Stomach (tissue), 9 donors: Measurements from ENCODE around the gene TBC1D20. TPM values are rescaled to one million over a fixed set of nuclear protein-coding genes. Genes with fewer than 3 reads are reported as not detected.

Experiments used
- DNase-seq, 2 donors: peaks; one replicate each; pipeline versions ENCODE4 v3.0.0 to v3.0.0-alpha.2; 2013 to 2019
- H3K27ac ChIP-seq, 5 donors: fragments of 200-600 bp in 4 of 5; sonication (generic) in 4 of 5; one replicate each; pipeline ENCODE4 v1.5.1; 2013 to 2019; ENCODE audit warnings: mild to moderate bottlenecking in 1 of 5, moderate library complexity in 1 of 5
- H3K27me3 ChIP-seq, 3 donors: fragments of 200-600 bp; sonication (generic); one replicate each; pipeline ENCODE4 v1.5.1; 2017 to 2019; ENCODE audit warnings: mixed run types in 1 of 3
- H3K36me3 ChIP-seq, 4 donors: fragments of 200-600 bp; sonication (generic); 1 replicate in 3 of 4; 2 replicates in 1 of 4; pipeline ENCODE4 v1.5.1; 2016 to 2019
- H3K4me1 ChIP-seq, 4 donors: fragments of 200-600 bp; sonication (generic); one replicate each; pipeline ENCODE4 v1.5.1; 2016 to 2019
- H3K4me3 ChIP-seq, 4 donors: fragments of 200-600 bp; sonication (generic) in 3 of 4; one replicate each; pipeline ENCODE4 v1.5.1; 2016 to 2019; ENCODE audit warnings: mild to moderate bottlenecking in 1 of 4
- H3K9me3 ChIP-seq, 4 donors: fragments of 200-600 bp; sonication (generic); one replicate each; pipeline ENCODE4 v1.5.1; 2016 to 2019
- CTCF ChIP-seq, 7 experiments: fragments of 450-650 bp in 4 of 7; fragments of 200-600 bp in 3 of 7; sonication (generic) in 3 of 7; IDR thresholded peaks; one replicate each; pipeline ENCODE4 v1.5.1; 2016 to 2019; ENCODE audit warnings: antibody characterized with exemption in 7 of 7, control low read depth in 2 of 7, mild to moderate bottlenecking in 1 of 7
- EP300 ChIP-seq: sonication (generic); formaldehyde crosslinking; IDR thresholded peaks from one replicate; pipeline ENCODE4 v1.6.1; 2017; ENCODE audit warnings: antibody characterized with exemption
- POLR2A ChIP-seq, 4 donors: fragments of 450-650 bp; IDR thresholded peaks; one replicate each; pipeline ENCODE4 v1.6.1; 2016; ENCODE audit warnings: antibody characterized with exemption in 4 of 4, control low read depth in 2 of 4, mild to moderate bottlenecking in 1 of 4, moderate library complexity in 1 of 4
- POLR2AphosphoS5 ChIP-seq, 3 donors: sonication (generic); formaldehyde crosslinking; IDR thresholded peaks; one replicate each; pipeline ENCODE4 v1.6.1; 2016; ENCODE audit warnings: antibody characterized with exemption in 3 of 3
- WGBS, 5 donors: extraction: QIAGEN DNeasy Blood & Tissue Kit in 3 of 5; methylation state at CpG; one replicate each; pipeline versions ENCODE4 v1.1.5 to v1.1.7; 2013 to 2018; 5-methylcytosine and 5-hydroxymethylcytosine counted together
- intact Hi-C: fragments of 100-400 bp; cut with DNase I; formaldehyde crosslinking; loops from one replicate; pipeline ENCODE4 v1.15.1; 2023; ENCODE audit warnings: low total_unique reads
- polyA plus RNA-seq, 3 donors: library from polyadenylated mRNA; stranded (reverse); fragments of 200-250 nt; gene quantifications; one replicate each; pipeline ENCODE4 v1.2.3, GENCODE V29; 2013
- total RNA-seq, 5 donors: library from RNA; depleted of rRNA; stranded (reverse); fragments of >200 nt; gene quantifications; one replicate each; pipeline versions ENCODE4 v1.1.0 to v1.2.3, GENCODE V29; 2014 to 2016
- donor health status: healthy with polysubstance abuse.
- donor health status: Bipolar disorder and iron deficiency.
- donor health status: healthy.

TBC1D20 gene
- total and polyA plus RNA-seq, 8 donors, result 7.5 to 43.3 (median 21.7) TPM

GRCh38 chr20:402496-402885 is 59.8 kb downstream of the TBC1D20 start:
- TF ChIP-seq EP300 (no peak), CTCF (IDR thresholded peaks at IDR 0.05) (no peak), POLR2AphosphoS5 (IDR thresholded peaks at IDR 0.05) (no peak), POLR2A (IDR thresholded peaks at IDR 0.05) (no peak)
- H3K9me3 ChIP-seq, result no peaks in the 10 kb centered on the region
- intact Hi-C loops, result loop anchor here (10.0 kb wide), 1 partner anchor 48 kb away; no protein-coding TSS in a partner anchor
- H3K4me1 ChIP-seq, result peaks cover 7 to 11% (median 7%) of the 10 kb centered on the region in 4 donors
- peaks cover 0 to 7% (median 6%) of the 10 kb centered on the region in 4 donors for H3K36me3 ChIP-seq
- no peak overlapping the region for H3K4me3 ChIP-seq
- no peaks in the 10 kb centered on the region for H3K27me3 ChIP-seq
- WGBS, 5 donors, result 87 to 96% (median 91%) methylated on average over 2 of the region's 2 CpGs
- H3K27ac ChIP-seq, result no peak overlapping the region
- DNase-seq, result no peak

GRCh38 chr20:401682-402495 is 60.4 kb downstream of the TBC1D20 start:
- no peaks in the 10 kb centered on the region for H3K9me3 ChIP-seq
- H3K4me1 ChIP-seq, result peaks cover 2 to 9% (median 7%) of the 10 kb centered on the region in 4 donors
- intact Hi-C loops, result loop anchor here (10.0 kb wide), 1 partner anchor 47 kb away; no protein-coding TSS in a partner anchor
- no peaks in the 10 kb centered on the region for H3K27me3 ChIP-seq
- peaks cover 0 to 13% (median 12%) of the 10 kb centered on the region in 4 donors for H3K36me3 ChIP-seq
- no peak overlapping the region for H3K4me3 ChIP-seq
- WGBS, 5 donors, result 67 to 79% (median 75%) methylated on average over 9 of the region's 9 CpGs
- peak in 1 of 2 donors; percentile 42 for DNase-seq
- no peak overlapping the region for H3K27ac ChIP-seq
- TF ChIP-seq EP300 (no peak), CTCF (IDR thresholded peaks at IDR 0.05) (no peak), POLR2AphosphoS5 (IDR thresholded peaks at IDR 0.05) (no peak), POLR2A (IDR thresholded peaks at IDR 0.05) (no peak)

GRCh38 chr20:400454-401275 is 61.7 kb downstream of the TBC1D20 start:
- WGBS, 5 donors, result 68 to 84% (median 79%) methylated on average over 5 of the region's 5 CpGs
- no peak overlapping the region for H3K27ac ChIP-seq
- DNase-seq, result no peak
- intact Hi-C loops, result loop anchor here (10.0 kb wide), 1 partner anchor 46 kb away; no protein-coding TSS in a partner anchor
- H3K4me1 ChIP-seq, result peaks cover 6 to 20% (median 16%) of the 10 kb centered on the region in 4 donors
- TF ChIP-seq EP300 (no peak), POLR2AphosphoS5 (IDR thresholded peaks at IDR 0.05) (no peak), CTCF (IDR thresholded peaks at IDR 0.05) (no peak), POLR2A (IDR thresholded peaks at IDR 0.05) (no peak)
- no peaks in the 10 kb centered on the region for H3K9me3 ChIP-seq
- H3K4me3 ChIP-seq, result no peak overlapping the region
- peaks cover 10 to 26% (median 24%) of the 10 kb centered on the region in 4 donors for H3K36me3 ChIP-seq
- H3K27me3 ChIP-seq, result no peaks in the 10 kb centered on the region

GRCh38 chr20:400128-400453 is 62.2 kb downstream of the TBC1D20 start:
- H3K4me1 ChIP-seq, result peaks cover 6 to 21% (median 19%) of the 10 kb centered on the region in 4 donors
- 46 to 70% (median 59%) methylated on average over 2 of the region's 2 CpGs for WGBS, 5 donors
- H3K4me3 ChIP-seq, result no peak overlapping the region
- H3K27me3 ChIP-seq, result no peaks in the 10 kb centered on the region
- peaks cover 10 to 31% (median 27%) of the 10 kb centered on the region in 4 donors for H3K36me3 ChIP-seq
- H3K27ac ChIP-seq, result no peak overlapping the region
- intact Hi-C loops, result loop anchor here (10.0 kb wide), 1 partner anchor 45 kb away; no protein-coding TSS in a partner anchor
- H3K9me3 ChIP-seq, result no peaks in the 10 kb centered on the region
- no peak for DNase-seq
- TF ChIP-seq CTCF (IDR thresholded peaks at IDR 0.05), result no peak
- no peak for TF ChIP-seq POLR2A (IDR thresholded peaks at IDR 0.05)
- TF ChIP-seq POLR2AphosphoS5 (IDR thresholded peaks at IDR 0.05), result no peak
- no peak for TF ChIP-seq EP300
